RWPE1 (cell line): ENCODE results near the gene CD200R1.

ENCODE experiments used
- CTCF ChIA-PET: fragments of 350-600 bp; sonication (Branson Sonifier 250); formaldehyde crosslinking; extraction: SDS; loops from one replicate; lab custom pipeline; 2021; lab: Yijun Ruan, JAX
- POLR2A ChIA-PET: fragments of 400-600 bp; formaldehyde crosslinking; extraction: SDS; loops from one replicate; lab custom pipeline; 2020; ENCODE audit warnings: antibody characterized with exemption; ENCODE audit not compliant: low non-redundant PET; lab: Yijun Ruan, JAX
- DNase-seq: peaks from one replicate; pipeline ENCODE4 v3.0.0; 2012; ENCODE audit warnings: low spot score
- H3K27ac ChIP-seq: fragments of 450-650 bp; 2 replicates; pipeline ENCODE4 v1.5.1; 2017
- CTCF ChIP-seq: fragments of 450-650 bp; conservative IDR thresholded peaks from 2 replicates; pipeline ENCODE4 v1.5.1; 2017; ENCODE audit warnings: low read depth, mild to moderate bottlenecking

The CD200R1 gene

GRCh38 chr3:113006359-113007056, 31.6 kb upstream of the CD200R1 start:
- no peak overlapping the region for H3K27ac ChIP-seq
- no peak for TF ChIP-seq CTCF
- ChIA-PET CTCF (no interaction called here), POLR2A (no interaction called here)
- no peak for DNase-seq

- CTCF ChIA-PET: no interaction called here
- POLR2A ChIA-PET: no interaction called here
- no peak overlapping the region for H3K27ac ChIP-seq
- TF ChIP-seq CTCF: no peak
- DNase-seq: no peak
These were observed 30.7 kb upstream of the CD200R1 start for GRCh38 chr3:113005611-113006010.

GRCh38 chr3:113002679-113003078, 27.8 kb upstream of the CD200R1 start:
- no peak for TF ChIP-seq CTCF
- ChIA-PET CTCF (interaction anchor here (0.6 kb wide), 1 partner anchor 191 kb away, joined by 4 read pairs; no protein-coding TSS in a partner anchor), POLR2A (no interaction called here)
- no peak for DNase-seq
- no peak overlapping the region for H3K27ac ChIP-seq

- H3K27ac ChIP-seq: no peak overlapping the region
- ChIA-PET POLR2A (no interaction called here), CTCF (interaction anchor here (0.9 kb wide), 1 partner anchor 188 kb away, joined by 3 read pairs; no protein-coding TSS in a partner anchor)
- no peak for DNase-seq
- no peak for TF ChIP-seq CTCF
These were observed 27.1 kb upstream of the CD200R1 start for GRCh38 chr3:113002037-113002436.

GRCh38 chr3:113000691-113001090, 25.8 kb upstream of the CD200R1 start:
- CTCF ChIA-PET: interaction anchor here (0.6 kb wide), 2 partner anchors 21 to 470 kb away, joined by 8 to 9 read pairs; no protein-coding TSS in a partner anchor
- H3K27ac ChIP-seq: no peak overlapping the region
- DNase-seq: no peak
- TF ChIP-seq CTCF: no peak
- POLR2A ChIA-PET: no interaction called here

- no peak for TF ChIP-seq CTCF
- no peak for DNase-seq
- POLR2A ChIA-PET: no interaction called here
- H3K27ac ChIP-seq: no peak overlapping the region
- CTCF ChIA-PET: interaction anchor here (0.9 kb wide), 1 partner anchor 16 kb away, joined by 3 read pairs; no protein-coding TSS in a partner anchor
These were observed 20.9 kb upstream of the CD200R1 start for GRCh38 chr3:112995800-112996199.
